Measurements from ENCODE around the gene MCM7. TPM values are rescaled to one million over a fixed set of nuclear protein-coding genes. Genes with fewer than 3 reads are reported as not detected.

MCM7 gene
- total and polyA plus RNA-seq, 2 donors (not counting 1 experiment from before 2014, with no cell fraction given) = 24.4 to 34.3 TPM

- Histone ChIP-seq H3K4me2 (ENCODE audit: extremely low read depth, insufficient read depth, low read length) (peak within 1 kb of the TSS; percentile 94), H2AFZ (ENCODE audit: low read length) (peak within 1 kb of the TSS; percentile 26), H3K79me2 (ENCODE audit: control insufficient read depth, insufficient read depth, low read length) (peaks cover 41% of the 10 kb centered on the region), H4K20me1 (ENCODE audit: control insufficient read depth, extremely low read depth, insufficient read depth, low read length) (no peaks in the 10 kb centered on the region), H3K27ac (ENCODE audit: insufficient read depth, low read length) (peak within 1 kb of the TSS; percentile 93), H3K36me3 (ENCODE audit: control insufficient read depth, insufficient read depth, low read length) (peaks cover 6% of the 10 kb centered on the region), H3K9me3 (ENCODE audit: control insufficient read depth, insufficient read depth, low read depth, low read length) (no peaks in the 10 kb centered on the region), H3K9ac (ENCODE audit: insufficient read depth, low read length) (peak within 1 kb of the TSS; percentile 92), H3K4me1 (ENCODE audit: control insufficient read depth, extremely low read depth, insufficient read depth, low read length) (peaks cover 5% of the 10 kb centered on the region), H3K4me3 (replicated peaks in 1 of 4; ENCODE audit: control extremely low read depth in 1 of 4, insufficient read depth in 1 of 4, low read depth in 3 of 4, low read length in 4 of 4) (peak within 1 kb of the TSS; percentile 91 to 99 (median 94)), H3K27me3 (ENCODE audit: control insufficient read depth, insufficient read depth, low read length) (no peaks in the 10 kb centered on the region)
- no peak for TF ChIP-seq EZH2 (IDR thresholded peaks at IDR 0.05; ENCODE audit: low read length, missing control alignments)
- TF ChIP-seq CTCF (conservative IDR thresholded peaks at IDR 0.05 in 1 of 2, IDR thresholded peaks at IDR 0.05 in 1 of 2; ENCODE audit: low read depth in 1 of 2, low read length in 2 of 2) = peak; percentile 64
- DNase-seq (ENCODE audit: low read depth in 2 of 2) = peak; percentile 99
Observed at GRCh38 chr7:100081535-100082102, 19.6 kb downstream of the MCM7 start, which contains the start of gene ZNF3. Gene ZNF3 (minus strand): TSS chr7:100081723. CDS start chr7:100077357, 4,366 bp downstream.

- Histone ChIP-seq H3K36me3 (ENCODE audit: control insufficient read depth, insufficient read depth, low read length) (peaks cover 9% of the 10 kb centered on the region), H3K27ac (ENCODE audit: insufficient read depth, low read length) (peak overlapping the region; percentile 93), H3K4me1 (ENCODE audit: control insufficient read depth, extremely low read depth, insufficient read depth, low read length) (peaks cover 4% of the 10 kb centered on the region), H3K27me3 (ENCODE audit: control insufficient read depth, insufficient read depth, low read length) (no peaks in the 10 kb centered on the region), H3K9me3 (ENCODE audit: control insufficient read depth, insufficient read depth, low read depth, low read length) (no peaks in the 10 kb centered on the region), H3K9ac (ENCODE audit: insufficient read depth, low read length) (peak overlapping the region; percentile 92), H3K4me3 (replicated peaks in 1 of 4; ENCODE audit: control extremely low read depth in 1 of 4, insufficient read depth in 1 of 4, low read depth in 3 of 4, low read length in 4 of 4) (peak overlapping the region; percentile 91 to 99 (median 94)), H2AFZ (ENCODE audit: low read length) (peak overlapping the region; percentile 16), H3K4me2 (ENCODE audit: extremely low read depth, insufficient read depth, low read length) (peak overlapping the region; percentile 94), H3K79me2 (ENCODE audit: control insufficient read depth, insufficient read depth, low read length) (peaks cover 43% of the 10 kb centered on the region), H4K20me1 (ENCODE audit: control insufficient read depth, extremely low read depth, insufficient read depth, low read length) (no peaks in the 10 kb centered on the region)
- no peak for TF ChIP-seq CTCF (conservative IDR thresholded peaks at IDR 0.05 in 1 of 2, IDR thresholded peaks at IDR 0.05 in 1 of 2; ENCODE audit: low read depth in 1 of 2, low read length in 2 of 2)
- TF ChIP-seq EZH2 (IDR thresholded peaks at IDR 0.05; ENCODE audit: low read length, missing control alignments) = no peak
- DNase-seq (ENCODE audit: low read depth in 2 of 2) = peak; percentile 9 to 31
Observed at GRCh38 chr7:100080907-100081534, 20.2 kb downstream of the MCM7 start.

- H2AFZ ChIP-seq (ENCODE audit: low read length) = no peak overlapping the region
- peaks cover 20% of the 10 kb centered on the region for H3K36me3 ChIP-seq (ENCODE audit: control insufficient read depth, insufficient read depth, low read length)
- peak overlapping the region in 1 of 4 experiments; percentile 3 for H3K4me3 ChIP-seq (replicated peaks in 1 of 4; ENCODE audit: control extremely low read depth in 1 of 4, insufficient read depth in 1 of 4, low read depth in 3 of 4, low read length in 4 of 4)
- no peaks in the 10 kb centered on the region for H3K27me3 ChIP-seq (ENCODE audit: control insufficient read depth, insufficient read depth, low read length)
- no peaks in the 10 kb centered on the region for H4K20me1 ChIP-seq (ENCODE audit: control insufficient read depth, extremely low read depth, insufficient read depth, low read length)
- H3K9me3 ChIP-seq (ENCODE audit: control insufficient read depth, insufficient read depth, low read depth, low read length) = no peaks in the 10 kb centered on the region
- H3K9ac ChIP-seq (ENCODE audit: insufficient read depth, low read length) = no peak overlapping the region
- DNase-seq (ENCODE audit: low read depth in 2 of 2) = no peak
- no peak overlapping the region for H3K4me2 ChIP-seq (ENCODE audit: extremely low read depth, insufficient read depth, low read length)
- no peak for TF ChIP-seq EZH2 (IDR thresholded peaks at IDR 0.05; ENCODE audit: low read length, missing control alignments)
- TF ChIP-seq CTCF (conservative IDR thresholded peaks at IDR 0.05 in 1 of 2, IDR thresholded peaks at IDR 0.05 in 1 of 2; ENCODE audit: low read depth in 1 of 2, low read length in 2 of 2) = no peak
- peaks cover 3% of the 10 kb centered on the region for H3K4me1 ChIP-seq (ENCODE audit: control insufficient read depth, extremely low read depth, insufficient read depth, low read length)
- H3K79me2 ChIP-seq (ENCODE audit: control insufficient read depth, insufficient read depth, low read length) = peaks cover 43% of the 10 kb centered on the region
- H3K27ac ChIP-seq (ENCODE audit: insufficient read depth, low read length) = no peak overlapping the region
Observed at GRCh38 chr7:100079024-100079560, 22.1 kb downstream of the MCM7 start.

Measured in fibroblast of lung (primary cell).